HUDEP-2 (cell line): Measurements from ENCODE around the gene USP9X.
"Not testable (repeated sequence)": the region's sequence is repeated elsewhere in the genome, so short reads cannot be mapped to it uniquely, and the experiment has no call there.

ENCODE experiments used
- DNase-seq, 76 experiments: peaks; one replicate each; lab custom pipeline; 2025; ENCODE audit not compliant: unreplicated experiment in 76 of 76; lab: John Stamatoyannopoulos, UW

Gene USP9X

DNA sequence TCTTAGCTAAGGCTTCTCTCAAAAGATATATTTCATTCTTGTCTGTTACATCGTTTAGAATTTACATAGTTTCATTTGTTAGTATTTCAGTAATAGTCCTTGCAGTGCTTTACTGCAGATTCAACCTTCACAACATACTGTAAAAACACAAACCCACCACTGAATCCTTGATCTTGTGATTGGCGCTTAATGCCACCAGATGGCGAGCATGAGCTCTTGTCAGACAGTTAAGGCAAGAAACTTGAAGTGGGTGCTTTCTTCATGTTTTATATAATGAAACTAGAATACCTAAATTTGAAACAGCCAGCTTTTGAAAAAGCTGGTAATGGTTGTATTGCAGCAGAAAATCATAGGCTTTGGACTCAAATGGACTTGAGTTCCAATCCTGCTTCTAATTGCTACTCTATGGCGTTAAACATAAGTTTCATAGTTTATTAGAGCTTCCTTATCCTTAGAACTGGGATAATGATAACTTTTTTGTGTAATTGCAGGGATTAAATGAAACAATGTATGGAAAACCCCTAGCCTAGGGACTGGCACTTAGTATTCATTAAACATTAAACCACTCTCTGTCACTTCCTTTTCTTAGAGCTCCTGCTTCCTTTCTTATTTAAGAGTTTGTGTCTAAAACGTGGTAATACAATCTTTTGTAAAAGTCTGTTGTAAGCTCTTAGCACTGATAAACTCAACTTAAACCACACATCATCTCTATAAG lies 95.1 kb downstream of the USP9X start:
- peak in 30 of 76 experiments; percentile 0 to 30 (median 4) for DNase-seq

- no peak for DNase-seq
These were observed 99.1 kb downstream of the USP9X start for GRCh38 chrX:41184312-41184711.

DNA sequence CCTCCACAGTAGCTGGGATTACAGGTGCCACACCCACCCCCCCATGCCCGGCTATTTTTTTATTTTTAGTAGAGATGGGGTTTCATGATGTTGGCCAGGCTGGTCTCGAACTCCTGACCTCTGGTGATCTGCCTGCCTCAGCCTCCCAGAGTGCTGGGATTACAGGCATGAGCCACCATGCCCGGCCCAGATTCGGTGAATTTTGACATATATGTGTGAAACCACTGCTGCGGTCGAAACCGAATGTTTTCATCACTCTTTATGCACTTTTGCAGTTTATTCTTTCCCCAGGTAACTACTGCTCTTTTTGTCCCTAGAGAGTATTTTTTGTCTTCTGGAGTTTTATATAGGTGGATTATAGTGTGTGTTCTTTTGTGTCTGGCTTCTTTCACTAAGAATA lies 101.7 kb downstream of the USP9X start:
- DNase-seq, result not testable (repeated sequence)

DNA sequence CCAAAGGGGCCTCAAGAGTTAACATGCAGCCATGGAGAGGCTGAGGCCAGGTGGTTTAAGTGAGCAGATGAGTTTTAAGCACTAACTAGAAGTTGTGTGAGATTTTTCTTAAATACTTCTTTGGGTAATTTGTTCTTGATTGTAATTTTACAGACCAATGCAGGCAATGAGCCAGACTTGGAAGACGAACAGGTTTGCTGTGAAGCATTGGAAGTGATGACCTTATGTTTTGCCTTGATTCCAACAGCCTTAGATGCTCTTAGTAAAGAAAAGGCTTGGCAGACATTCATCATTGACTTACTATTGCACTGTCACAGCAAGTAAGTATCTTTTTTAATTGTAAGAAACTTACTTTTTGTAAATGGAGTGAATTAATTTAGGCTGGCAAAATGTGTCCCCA lies 103.9 kb downstream of the USP9X start:
- no peak for DNase-seq

DNA sequence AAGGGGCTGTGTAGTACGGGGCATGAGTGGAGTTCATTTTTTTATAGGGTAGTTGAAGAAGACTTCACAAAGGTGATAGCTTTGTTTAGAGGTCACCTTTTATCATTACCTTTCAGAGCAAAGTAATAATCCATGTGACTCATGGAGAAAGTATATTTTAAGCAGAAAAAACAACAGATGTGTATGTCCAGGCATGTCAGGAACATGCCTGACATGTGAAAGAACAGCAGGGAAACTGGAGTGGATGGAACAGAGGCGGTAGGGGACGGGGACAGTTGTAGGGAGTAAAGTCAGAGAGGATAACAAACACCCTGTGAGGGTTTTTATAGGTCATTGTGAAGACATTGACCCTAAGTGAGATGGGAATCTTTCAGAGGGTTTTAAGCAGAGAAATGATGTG lies 107.6 kb downstream of the USP9X start:
- DNase-seq, result no peak

DNA sequence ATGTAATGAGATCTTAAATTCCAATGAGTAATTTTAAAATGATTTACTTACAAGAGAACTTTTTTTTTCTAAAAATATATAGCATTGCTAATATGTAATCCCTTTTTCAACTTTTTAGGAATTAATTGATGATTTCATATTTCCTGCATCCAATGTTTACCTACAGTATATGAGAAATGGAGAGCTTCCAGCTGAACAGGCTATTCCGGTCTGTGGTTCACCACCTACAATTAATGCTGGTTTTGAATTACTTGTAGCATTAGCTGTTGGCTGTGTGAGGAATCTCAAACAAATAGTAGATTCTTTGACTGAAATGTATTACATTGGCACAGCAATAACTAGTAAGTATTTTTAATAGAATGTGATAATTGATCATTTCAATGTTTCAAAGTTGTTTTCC lies 113.2 kb downstream of the USP9X start:
- no peak for DNase-seq

DNA sequence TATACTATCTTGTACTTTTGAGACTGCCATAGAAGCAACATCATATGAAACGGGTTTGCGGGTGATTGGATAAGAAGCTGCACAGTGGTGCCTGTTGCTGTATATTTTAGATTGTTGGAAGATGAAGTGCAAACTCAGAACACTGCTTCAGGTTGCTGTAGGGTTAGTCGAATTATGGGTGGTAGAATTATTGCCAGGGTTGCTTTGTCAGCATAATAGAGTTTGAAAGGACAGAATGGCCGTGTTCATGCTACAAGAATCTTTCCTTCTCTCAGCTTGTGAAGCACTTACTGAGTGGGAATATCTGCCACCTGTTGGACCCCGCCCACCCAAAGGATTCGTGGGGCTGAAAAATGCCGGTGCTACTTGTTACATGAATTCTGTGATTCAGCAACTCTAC lies 115.5 kb downstream of the USP9X start:
- DNase-seq, result no peak

DNA sequence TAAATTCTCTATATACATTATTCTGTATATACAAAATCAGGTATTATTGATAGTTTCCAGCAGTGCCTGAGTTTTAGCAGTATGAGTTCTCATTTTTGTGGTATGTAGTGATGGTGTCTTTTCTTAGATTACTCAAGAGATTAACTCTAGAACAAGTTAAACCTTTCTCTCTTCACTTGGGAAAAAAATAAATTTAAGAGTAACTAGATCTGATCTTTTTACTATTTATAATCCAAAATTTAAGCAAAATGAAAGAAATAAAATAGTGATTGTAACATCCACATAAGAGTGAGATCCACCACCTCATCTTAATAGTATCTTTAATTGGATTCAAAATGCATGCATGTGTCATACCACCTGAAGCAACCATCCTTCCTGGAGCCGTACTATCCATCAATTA lies 124.6 kb downstream of the USP9X start:
- DNase-seq, result no peak

DNA sequence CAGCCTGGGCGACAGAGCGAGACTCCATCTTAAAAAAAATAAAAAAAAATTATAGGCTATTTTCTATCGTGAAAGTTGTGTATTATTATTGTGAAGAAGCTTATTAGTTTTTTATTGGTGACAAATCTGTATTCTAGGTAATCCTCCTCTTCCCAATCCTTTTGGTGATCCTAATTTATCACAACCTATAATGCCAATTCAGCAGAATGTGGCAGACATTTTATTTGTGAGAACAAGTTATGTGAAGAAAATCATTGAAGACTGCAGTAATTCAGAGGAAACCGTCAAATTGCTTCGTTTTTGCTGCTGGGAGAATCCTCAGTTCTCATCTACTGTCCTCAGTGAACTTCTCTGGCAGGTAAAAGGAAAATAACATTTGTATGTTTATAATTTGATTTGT lies 139.4 kb downstream of the USP9X start:
- no peak for DNase-seq

GRCh38 chrX:41233988-41234387 lies 148.7 kb downstream of the USP9X start:
- no peak for DNase-seq

DNA sequence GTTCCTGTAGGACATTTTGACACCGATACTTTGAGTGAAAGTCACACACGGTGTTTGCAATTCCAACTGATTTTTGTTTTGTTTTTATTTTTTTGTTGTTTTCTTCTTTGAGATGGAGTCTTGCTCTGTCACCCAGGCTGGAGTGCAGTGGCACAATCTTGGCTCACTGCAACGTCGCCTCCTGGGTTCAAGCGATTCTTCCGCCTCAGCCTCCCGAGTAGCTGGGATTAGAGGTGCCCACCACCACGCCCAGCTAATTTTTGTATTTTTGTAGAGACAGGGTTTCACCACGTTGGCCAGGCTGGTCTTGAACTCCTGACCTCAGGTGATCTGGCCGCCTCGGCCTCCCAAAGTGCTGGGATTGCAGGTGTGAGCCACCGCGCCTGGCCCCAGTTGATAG lies 149.2 kb downstream of the USP9X start:
- not testable (repeated sequence) for DNase-seq

- no peak for DNase-seq
These were observed 149.7 kb downstream of the USP9X start for GRCh38 chrX:41234962-41235361.

DNA sequence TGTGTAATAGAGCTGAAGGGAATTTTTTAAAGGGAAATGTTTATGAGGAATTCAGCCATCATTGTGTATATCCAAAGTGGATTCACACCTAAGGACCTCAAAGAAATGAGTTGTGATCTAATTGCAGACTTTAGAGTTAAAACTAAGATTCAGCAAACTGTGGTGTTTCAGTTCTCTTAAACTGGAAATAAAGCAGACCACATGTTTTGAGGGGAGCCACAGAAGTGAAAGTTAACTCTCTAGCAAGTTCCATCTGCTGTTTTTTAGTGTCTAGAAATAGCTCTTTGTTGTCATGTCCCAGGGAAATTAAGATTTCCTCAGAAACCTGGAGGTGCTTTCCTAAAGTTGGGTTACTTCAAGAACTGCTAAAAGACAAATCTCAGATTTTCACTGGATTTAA lies 151.4 kb downstream of the USP9X start:
- DNase-seq, result no peak

GRCh38 chrX:41240509-41240908 lies 155.3 kb downstream of the USP9X start:
- no peak for DNase-seq

DNA sequence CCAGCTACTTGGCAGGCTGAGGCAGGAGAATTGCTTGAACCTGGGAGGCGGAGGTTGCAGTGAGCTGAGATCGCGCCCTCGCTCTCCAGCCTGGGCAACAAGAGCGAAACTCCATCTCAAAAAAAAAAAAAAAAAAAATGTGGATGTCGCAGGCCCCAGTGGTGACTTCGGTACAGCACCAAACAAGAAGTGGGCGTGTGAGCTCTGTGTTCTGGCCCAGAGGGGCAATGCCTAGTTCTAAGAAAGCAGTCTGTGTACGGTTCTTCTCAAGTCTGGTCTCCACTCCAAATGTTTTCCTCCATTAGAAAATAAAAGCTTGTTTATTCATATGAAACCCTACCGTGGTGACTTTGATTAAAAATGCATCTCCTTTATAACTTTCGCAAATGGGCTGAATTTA lies 156.7 kb downstream of the USP9X start:
- DNase-seq, result no peak

GRCh38 chrX:41245641-41246040 lies 160.4 kb downstream of the USP9X start:
- DNase-seq, result no peak

GRCh38 chrX:41250867-41251266 lies 165.6 kb downstream of the USP9X start:
- DNase-seq, result no peak

DNA sequence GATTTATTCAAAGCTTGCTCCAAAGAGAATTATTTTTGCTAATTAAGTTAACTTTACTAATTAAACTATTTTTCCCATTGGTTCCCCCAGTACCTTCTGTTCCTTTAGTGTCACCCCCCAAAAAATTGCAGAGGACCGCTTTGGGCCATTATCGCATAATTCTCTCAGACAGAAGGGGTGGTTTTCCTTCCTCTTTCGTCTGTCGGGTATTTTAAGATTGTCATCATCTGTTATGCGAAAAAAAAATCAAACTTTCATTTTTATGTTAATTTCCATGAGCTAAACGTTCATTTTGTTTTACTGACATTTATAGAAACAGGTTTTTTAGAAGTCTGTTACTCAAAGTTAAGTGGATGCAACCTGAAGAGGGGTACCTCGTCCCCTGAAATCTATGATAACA lies 172.6 kb downstream of the USP9X start:
- no peak for DNase-seq

GRCh38 chrX:41258226-41258625 lies 173.0 kb downstream of the USP9X start:
- no peak for DNase-seq

GRCh38 chrX:41258871-41259270 lies 173.6 kb downstream of the USP9X start:
- no peak for DNase-seq

DNA sequence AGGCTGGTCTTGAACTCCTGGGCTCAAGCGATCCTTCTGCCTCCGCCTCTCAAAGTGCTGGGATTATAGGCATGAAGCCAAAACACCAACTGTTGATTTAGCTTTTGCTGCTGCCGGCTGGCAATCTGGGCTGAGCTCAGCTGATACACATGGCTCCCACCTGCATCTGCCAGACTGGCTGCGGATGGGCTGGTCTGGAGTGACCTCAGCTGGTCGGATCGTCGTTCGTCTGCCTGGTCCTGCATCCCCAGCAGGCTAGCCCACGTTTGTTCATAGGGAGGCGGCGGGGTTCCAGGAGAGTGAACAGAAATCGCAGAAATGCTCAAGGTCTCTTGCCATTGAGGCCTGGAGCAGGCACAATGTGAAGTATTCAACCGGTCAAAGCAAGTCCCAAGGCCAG lies 174.3 kb downstream of the USP9X start:
- no peak for DNase-seq

DNA sequence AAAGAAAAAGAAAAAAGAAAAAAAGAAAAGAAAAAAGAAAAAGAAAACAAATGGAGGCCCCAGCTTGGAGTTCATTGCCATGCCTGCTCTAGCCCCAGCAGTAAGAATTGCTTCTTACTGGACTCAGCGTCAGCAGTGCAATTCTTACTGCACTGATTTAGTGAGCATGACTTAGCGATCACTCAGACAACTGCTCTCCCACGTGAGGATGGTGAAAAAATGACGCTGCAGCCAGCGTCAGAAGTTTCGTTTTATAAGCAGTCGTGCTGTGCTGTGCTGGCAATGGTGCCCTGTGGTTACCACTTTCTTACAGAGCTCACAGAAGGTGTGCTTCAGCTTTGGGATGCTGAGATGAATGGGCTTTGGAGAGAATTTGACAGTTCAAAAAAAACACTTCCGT lies 180.4 kb downstream of the USP9X start:
- DNase-seq, result peak in 1 of 76 experiments; percentile 0

DNA sequence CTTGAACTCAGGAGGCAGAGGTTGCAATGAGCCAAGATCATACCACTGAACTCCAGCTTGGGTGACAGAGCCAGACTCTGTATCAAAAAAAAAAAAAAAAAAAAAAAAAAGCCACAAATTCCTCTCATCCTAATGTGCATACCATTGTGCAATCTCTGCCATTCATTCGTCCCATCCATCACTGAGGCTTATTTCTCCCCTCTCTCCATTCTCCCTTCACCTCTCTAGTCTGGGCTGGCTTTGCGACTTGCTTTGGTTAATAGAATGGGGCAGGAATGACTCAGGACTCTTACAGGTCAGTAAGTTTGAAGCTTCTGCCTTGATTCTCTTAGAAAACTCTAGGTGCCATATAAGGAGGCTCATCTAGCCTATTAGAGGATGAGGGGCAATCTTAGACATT lies 188.4 kb downstream of the USP9X start:
- no peak for DNase-seq
